HepG2 (cell line): ENCODE measurements around the gene SEMA4C. TPM values are rescaled to one million over a fixed set of nuclear protein-coding genes. Genes with fewer than 3 reads are reported as not detected.
A peak's percentile ranks its signal among the peaks of the same experiment; 100 is the strongest.

Source experiments
- ATAC-seq: fragments of 200-7000 bp; cut with Tn5 transposase; 3 replicates; pipeline ENCODE4 v1.9.1; 2020; ENCODE audit warnings: mild to moderate bottlenecking, moderate library complexity
- Bru-seq: library from RNA; stranded (reverse); fragments of 400-500 nt; gene quantifications from one replicate; lab custom pipeline; 2021; lab: Mats Ljungman, UMichigan
- BruChase-seq, 2 experiments: library from RNA; stranded (reverse); fragments of 400-500 nt; gene quantifications; one replicate each; lab custom pipeline; 2021; lab: Mats Ljungman, UMichigan
- BruUV-seq: library from RNA; stranded (reverse); fragments of 400-500 nt; replicated peaks from 2 replicates; lab custom pipeline; 2021; lab: Mats Ljungman, UMichigan
- CTCF ChIA-PET: fragments of 300-600 bp; formaldehyde crosslinking; extraction: SDS; loops from one replicate; lab custom pipeline; 2021; ENCODE audit warnings: low total read pairs, inconsistent platforms, low intra/inter-chr PET ratio; lab: Yijun Ruan, JAX
- POLR2A ChIA-PET: fragments of 350-600 bp; sonication (Branson Sonifier 250); formaldehyde crosslinking; loops from one replicate; lab custom pipeline; 2020; ENCODE audit warnings: antibody characterized with exemption, inconsistent platforms; lab: Yijun Ruan, JAX
- DNase-seq: peaks from one replicate; pipeline ENCODE4 v3.0.0-alpha.2; 2015; ENCODE audit warnings: low spot score
- FAIRE-seq: peaks from 3 replicates; lab custom pipeline; 2011; peaks lifted over from hg19 to GRCh38; lab: Jason Lieb, UNC
- H2AFZ ChIP-seq: one replicate; pipeline ENCODE4 v1.6.1; 2011; ENCODE audit warnings: low read length, inconsistent platforms
- H3K27ac ChIP-seq: fragments of 300-600 bp; 3 replicates; pipeline ENCODE4 v1.8.0; 2011; ENCODE audit warnings: mixed run types, mild to moderate bottlenecking, mixed read lengths, low read length, inconsistent platforms; ENCODE audit not compliant: insufficient read depth; ENCODE audit errors: extremely low read length
- H3K27me3 ChIP-seq, 2 experiments: fragments of 200-600 bp in 1 of 2; 2 replicates in 1 of 2; 3 replicates in 1 of 2; pipeline versions ENCODE4 v1.6.0 to v1.8.0; 2011; ENCODE audit warnings: low read length in 2 of 2, mild to moderate bottlenecking in 2 of 2, moderate library complexity in 2 of 2, inconsistent platforms in 1 of 2; ENCODE audit not compliant: insufficient read depth in 2 of 2, control insufficient read depth in 1 of 2
- H3K36me3 ChIP-seq, 2 experiments: fragments of 200-600 bp in 1 of 2; replicated peaks in 1 of 2; 2 replicates in 1 of 2; 3 replicates in 1 of 2; pipeline versions ENCODE4 v1.5.1 to v1.8.0; 2011; ENCODE audit warnings: low read length in 2 of 2, inconsistent platforms in 1 of 2; ENCODE audit not compliant: insufficient read depth in 2 of 2, control insufficient read depth in 1 of 2
- H3K4me1 ChIP-seq: 2 replicates; pipeline ENCODE4 v1.5.1; 2012; ENCODE audit warnings: low read length, inconsistent platforms; ENCODE audit not compliant: insufficient read depth
- H3K4me2 ChIP-seq: 2 replicates; pipeline ENCODE4 v1.6.0; 2011; ENCODE audit warnings: low read depth, low read length, inconsistent platforms
- H3K4me3 ChIP-seq, 3 experiments: fragments of 200-600 bp in 1 of 3; sonication (generic), shearing (Covaris generic) in 1 of 3; replicated peaks in 1 of 3; 2 replicates each; pipeline ENCODE4 v1.5.1; 2011 to 2016; ENCODE audit warnings: low read length in 3 of 3, inconsistent platforms in 2 of 3, low read depth in 2 of 3, mild to moderate bottlenecking in 2 of 3, control low read depth in 1 of 3, mixed read lengths in 1 of 3; ENCODE audit not compliant: insufficient read depth in 1 of 3
- H3K79me2 ChIP-seq: one replicate; pipeline ENCODE4 v1.6.1; 2011; ENCODE audit warnings: low read length, inconsistent platforms; ENCODE audit not compliant: insufficient read depth
- H3K9ac ChIP-seq: 2 replicates; pipeline ENCODE4 v1.6.0; 2011; ENCODE audit warnings: mild to moderate bottlenecking, low read depth, low read length, inconsistent platforms; ENCODE audit not compliant: insufficient read depth
- H3K9me3 ChIP-seq: 2 replicates; pipeline ENCODE4 v1.5.1; 2012; ENCODE audit warnings: mild to moderate bottlenecking, low read length
- H4K20me1 ChIP-seq: 2 replicates; pipeline ENCODE4 v1.6.0; 2011; ENCODE audit warnings: inconsistent platforms, mild to moderate bottlenecking, low read length, moderate library complexity; ENCODE audit not compliant: insufficient read depth
- HES4 ChIP-seq: sonication (generic); formaldehyde crosslinking; IDR thresholded peaks from 2 replicates; pipeline ENCODE4 v1.9.0; 2021; ENCODE audit warnings: mild to moderate bottlenecking, missing genetic modification reagents, borderline replicate concordance
- HNF1A ChIP-seq, 2 experiments: sonication (generic) in 1 of 2; formaldehyde crosslinking in 1 of 2; IDR thresholded peaks; 2 replicates each; pipeline versions ENCODE4 v1.4.0 to v1.6.1; 2016 to 2020; ENCODE audit warnings: borderline replicate concordance in 1 of 2, low read depth in 1 of 2, mild to moderate bottlenecking in 1 of 2, missing genetic modification reagents in 1 of 2
- KDM2A ChIP-seq: sonication (generic); formaldehyde crosslinking; IDR thresholded peaks from 2 replicates; pipeline ENCODE4 v1.4.0; 2020; ENCODE audit warnings: low read depth, missing genetic modification reagents, borderline replicate concordance
- KLF9 ChIP-seq: IDR thresholded peaks from 2 replicates; pipeline ENCODE4 v1.6.1; 2016; ENCODE audit warnings: low read depth
- TAF15 ChIP-seq: fragments of 200-400 bp; formaldehyde crosslinking; IDR thresholded peaks from one replicate; pipeline ENCODE4 v1.6.1; 2018; ENCODE audit warnings: mild to moderate bottlenecking, low read depth, low read length; ENCODE audit not compliant: poor library complexity, severe bottlenecking
- ZNF232 ChIP-seq: sonication (generic); formaldehyde crosslinking; IDR thresholded peaks from 2 replicates; pipeline ENCODE4 v1.4.0; 2020; ENCODE audit warnings: missing genetic modification reagents, borderline replicate concordance
- ZNF496 ChIP-seq: sonication (generic); formaldehyde crosslinking; IDR thresholded peaks from 2 replicates; pipeline ENCODE4 v1.8.1; 2023; ENCODE audit warnings: mild to moderate bottlenecking, moderate library complexity, missing genetic modification reagents; ENCODE audit not compliant: insufficient replicate concordance
- ZNF766 ChIP-seq: sonication (generic); formaldehyde crosslinking; IDR thresholded peaks from 2 replicates; pipeline ENCODE4 v1.5.0; 2020; ENCODE audit warnings: missing genetic modification reagents, borderline replicate concordance
- WGBS: methylation state at CpG from one replicate; pipeline ENCODE4 v1.1.6; 2017; ENCODE audit warnings: low lambda C conversion rate; 5-methylcytosine and 5-hydroxymethylcytosine counted together
- in situ Hi-C: cut with HindIII; loops from 2 replicates; pipeline ENCODE4 v1.10.0; 2017; ENCODE audit warnings: low pct_unique_long_range_greater_than_20kb; ENCODE audit not compliant: extremely low pct_ligation_motif_present
- intact Hi-C: fragments of 100-400 bp; cut with micrococcal nuclease; formaldehyde crosslinking; loops from one replicate; pipeline ENCODE4 v1.10.0; 2022; ENCODE audit not compliant: unreplicated experiment
- long read RNA-seq, 2 experiments: library from RNA in 1 of 2; library from polyadenylated mRNA in 1 of 2; stranded (forward) in 1 of 2; unstranded in 1 of 2; transcript quantifications; one replicate each; pipeline ENCODE4 v2.0.0, GENCODE V29; 2019 to 2022
- polyA minus RNA-seq, 3 experiments: library from RNA; depleted of rRNA, polyadenylated mRNA; stranded (reverse); fragments of >200 nt; gene quantifications; 2 replicates each; pipeline ENCODE4 v1.2.3, GENCODE V29; 2011; ENCODE audit warnings: low replicate concordance in 1 of 3
- polyA plus RNA-seq, 8 experiments: library from polyadenylated mRNA; depleted of rRNA in 3 of 8; stranded (reverse) in 7 of 8; unstranded in 1 of 8; fragments of >200 nt; fragmentation: Illumina TruSeq in 4 of 8; extraction: Trizol in 4 of 8; gene quantifications; 2 replicates each; pipeline versions ENCODE4 v1.2.1 to v1.2.3, GENCODE V29; 2011 to 2016; ENCODE audit warnings: low read depth in 4 of 8, missing spikeins in 1 of 8, mixed read lengths in 1 of 8; ENCODE audit not compliant: insufficient read depth in 1 of 8
- total RNA-seq, 5 experiments: library from RNA; depleted of rRNA; stranded (reverse); fragments of >200 nt; fragmentation: Illumina TruSeq; extraction: Trizol; gene quantifications; 2 replicates each; pipeline ENCODE4 v1.2.3, GENCODE V29; 2016; ENCODE audit warnings: low read depth in 1 of 5
- TF ChIP-seq, protein P1 (sequence below): sonication (generic); formaldehyde crosslinking; IDR thresholded peaks from 2 replicates; pipeline ENCODE4 v1.4.0; 2020; ENCODE audit warnings: mild to moderate bottlenecking, missing genetic modification reagents

SEMA4C gene
- total RNA-seq (2016; rRNA removed; fragmentation: Illumina TruSeq; extraction: Trizol), result 11.3 and 25.9 TPM in 2 replicates
- total RNA-seq (2016; cell fraction: cytosol; rRNA removed; fragmentation: Illumina TruSeq; extraction: Trizol; ENCODE audit: low read depth), result 3.5 and 4.2 TPM in 2 replicates
- 8.4 and 25.7 TPM in 2 replicates for total RNA-seq (2016; cell fraction: insoluble cytoplasmic fraction; rRNA removed; fragmentation: Illumina TruSeq; extraction: Trizol)
- total RNA-seq (2016; cell fraction: membrane; rRNA removed; fragmentation: Illumina TruSeq; extraction: Trizol), result 10.9 and 11.4 TPM in 2 replicates
- total RNA-seq (2016; cell fraction: nucleus; rRNA removed; fragmentation: Illumina TruSeq; extraction: Trizol), result 22.1 and 28.3 TPM in 2 replicates
- polyA plus RNA-seq (2011; rRNA removed), result 46.6 and 69.2 TPM in 2 replicates
- 33.4 and 47.8 TPM in 2 replicates for polyA plus RNA-seq (2011; cell fraction: cytosol; rRNA removed)
- polyA plus RNA-seq (2011; cell fraction: nucleus; rRNA removed), result 135 and 157 TPM in 2 replicates
- polyA plus RNA-seq (2012), result 27.3 and 39.4 TPM in 2 replicates
- polyA plus RNA-seq (2016; cell fraction: cytosol; fragmentation: Illumina TruSeq; extraction: Trizol; ENCODE audit: low read depth), result 1.0 and 1.2 TPM in 2 replicates
- polyA plus RNA-seq (2016; cell fraction: insoluble cytoplasmic fraction; fragmentation: Illumina TruSeq; extraction: Trizol; ENCODE audit: low read depth), result 6.0 and 8.4 TPM in 2 replicates
- 3.1 and 3.2 TPM in 2 replicates for polyA plus RNA-seq (2016; cell fraction: membrane; fragmentation: Illumina TruSeq; extraction: Trizol; ENCODE audit: low read depth)
- 51.6 and 60.2 TPM in 2 replicates for polyA plus RNA-seq (2016; cell fraction: nucleus; fragmentation: Illumina TruSeq; extraction: Trizol; ENCODE audit: insufficient read depth, low read depth)
- 29.1 and 175 TPM in 2 replicates for polyA minus RNA-seq (2011; rRNA and poly(A)+ RNA removed; ENCODE audit: low replicate concordance)
- polyA minus RNA-seq (2011; cell fraction: cytosol; rRNA and poly(A)+ RNA removed), result 41.8 and 45.0 TPM in 2 replicates
- 25.8 and 31.7 TPM in 2 replicates for polyA minus RNA-seq (2011; cell fraction: nucleus; rRNA and poly(A)+ RNA removed)
- Bru-seq, nascent RNA, result percentile 81 among the genes with signal in this experiment
- BruChase-seq, experiment 1, labeled RNA remaining after a 6-hour chase, result percentile 95 among the genes with signal in this experiment
- percentile 93 among the genes with signal in this experiment for BruChase-seq, experiment 2, labeled RNA remaining after a 2-hour chase
- long read RNA-seq, experiment 1, partial matches to known transcripts, result 0 of 1 reads
- long read RNA-seq, experiment 1, other reads (novel, unspliced or antisense), result 1 of 1 reads
- long read RNA-seq, experiment 2, transcript SEMA4C-204 (3 exons, 3,371 nt), result minor isoform, 5 of 172 reads
- long read RNA-seq, experiment 2, transcript SEMA4C-201 (15 exons, 3,545 nt), result major isoform, 11 of 172 reads
- long read RNA-seq, experiment 2, partial matches to known transcripts, result 29 of 172 reads
- long read RNA-seq, experiment 2, other reads (novel, unspliced or antisense), result 126 of 172 reads

DNA sequence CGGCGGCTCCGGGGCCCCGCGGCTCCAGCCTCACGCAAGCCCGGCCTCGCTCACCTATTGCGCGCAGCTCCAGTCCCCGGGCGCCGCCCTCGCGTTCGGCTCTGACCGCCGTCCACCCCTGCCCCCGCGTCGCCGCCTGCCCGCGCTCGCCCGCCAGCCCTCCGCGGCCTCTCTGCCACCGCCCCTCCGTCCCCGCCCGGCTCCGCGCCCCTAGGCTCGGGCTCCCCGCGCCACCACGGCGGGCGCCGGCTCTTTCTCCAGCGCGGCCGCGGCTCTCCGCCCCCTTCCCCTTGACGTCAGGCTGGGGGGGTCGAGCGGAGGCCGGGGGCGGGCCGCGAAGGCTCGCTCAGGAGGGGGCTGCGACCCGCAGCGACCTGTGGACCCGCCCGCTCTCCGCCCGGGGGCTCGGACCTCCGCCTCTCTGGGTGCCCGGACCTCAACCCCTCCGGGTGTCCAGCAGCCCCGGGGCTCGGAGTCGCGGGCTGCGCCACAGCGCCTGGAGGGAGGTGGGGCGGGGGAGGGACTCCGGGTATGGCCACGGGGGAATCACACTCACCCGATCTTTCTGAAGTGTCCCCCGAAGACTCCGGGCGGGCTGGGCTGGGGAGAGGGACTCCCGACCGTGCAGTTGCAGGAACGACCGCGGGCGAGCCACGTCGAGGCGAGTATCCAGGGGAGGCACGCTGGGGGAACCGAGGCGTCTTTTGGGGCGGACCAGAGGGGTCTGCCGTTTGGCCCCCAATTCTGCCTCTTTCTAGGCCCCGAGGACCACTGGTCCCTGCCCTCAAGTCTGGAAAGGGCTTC is at the start of gene SEMA4C:
Gene SEMA4C, minus strand, starts transcription at position 259 of the 804 bp plus-strand sequence. CDS start 2,194 bp downstream, outside the sequence.
- Histone ChIP-seq H3K79me2 (peaks cover 23% of the 10 kb centered on the region), H2AFZ (no peak within 1 kb of the TSS), H3K9me3 (no peaks in the 10 kb centered on the region), H3K4me3 (peak within 1 kb of the TSS; percentile 81 to 100 (median 93)), H3K27ac (peak within 1 kb of the TSS; percentile 96), H3K9ac (peak within 1 kb of the TSS; percentile 98), H3K4me2 (peak within 1 kb of the TSS; percentile 92), H3K4me1 (peaks cover 35% of the 10 kb centered on the region), H3K36me3 (peaks cover 19 to 23% of the 10 kb centered on the region in 2 experiments), H3K27me3 (peaks cover 7 to 35% of the 10 kb centered on the region in 2 experiments), H4K20me1 (no peaks in the 10 kb centered on the region)
- in situ Hi-C loops, result no loop called here
- ChIA-PET POLR2A (interaction anchor here (1.3 to 5.9 kb wide), 4 partner anchors 8 to 53 kb away, joined by 3 to 152 read pairs (median 15); partner anchors contain the start of gene ANKRD39), CTCF (interaction anchor here (2.0 kb wide), 1 partner anchor 12 kb away, joined by 17 read pairs; the partner anchor contains the start of gene ANKRD39)
- no peak for FAIRE-seq
- ATAC-seq, result peak; percentile 42
- intact Hi-C loops, result loop anchor here (1.0 kb wide), 1 partner anchor 12 kb away; the partner anchor contains the start of gene ANKRD39
- 4% methylated on average over 36 of the region's 93 CpGs for WGBS
- no peak for DNase-seq
- BruUV-seq, result no TSS peak
- TF ChIP-seq TAF15 (peak; percentile 22), ZNF766 (CRISPR knock-in tag) (peak; percentile 42; the same call in 1 of the 2 replicates), KLF9 (CRISPR knock-in tag) (no peak), KDM2A (CRISPR knock-in tag) (peak; percentile 51; the same call in 1 of the 2 replicates), HNF1A (IDR thresholded peaks at IDR 0.05; ENCODE audit: low read depth) (no peak), HNF1A (CRISPR knock-in tag; IDR thresholded peaks at IDR 0.05; ENCODE audit: borderline replicate concordance) (peak; percentile 45; the same call in 1 of the 2 replicates), ZNF496 (CRISPR knock-in tag) (no peak), HES4 (CRISPR knock-in tag) (peak; percentile 86), ZNF232 (peak; percentile 5; the same call in 1 of the 2 replicates)
- TF ChIP-seq, protein P1, sequence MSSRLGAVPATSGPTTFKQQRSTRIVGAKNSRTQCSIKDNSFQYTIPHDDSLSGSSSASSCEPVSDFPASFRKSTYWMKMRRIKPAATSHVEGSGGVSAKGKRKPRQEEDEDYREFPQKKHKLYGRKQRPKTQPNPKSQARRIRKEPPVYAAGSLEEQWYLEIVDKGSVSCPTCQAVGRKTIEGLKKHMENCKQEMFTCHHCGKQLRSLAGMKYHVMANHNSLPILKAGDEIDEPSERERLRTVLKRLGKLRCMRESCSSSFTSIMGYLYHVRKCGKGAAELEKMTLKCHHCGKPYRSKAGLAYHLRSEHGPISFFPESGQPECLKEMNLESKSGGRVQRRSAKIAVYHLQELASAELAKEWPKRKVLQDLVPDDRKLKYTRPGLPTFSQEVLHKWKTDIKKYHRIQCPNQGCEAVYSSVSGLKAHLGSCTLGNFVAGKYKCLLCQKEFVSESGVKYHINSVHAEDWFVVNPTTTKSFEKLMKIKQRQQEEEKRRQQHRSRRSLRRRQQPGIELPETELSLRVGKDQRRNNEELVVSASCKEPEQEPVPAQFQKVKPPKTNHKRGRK, result no peak
